Measurements from ENCODE around the gene FAT2. TPM values are rescaled to one million over a fixed set of nuclear protein-coding genes. Genes with fewer than 3 reads are reported as not detected.
"Not testable (repeated sequence)": the region's sequence is repeated elsewhere in the genome, so short reads cannot be mapped to it uniquely, and the experiment has no call there.

FAT2 gene
- total RNA-seq, 1 experiment from 2014 or later, result 0.06 TPM

GRCh38 chr5:151612689-151613427, 21.7 kb upstream of the FAT2 start:
- DNase-seq (ENCODE audit: low read depth), result peak; percentile 49

GRCh38 chr5:151611127-151611775, 20.1 kb upstream of the FAT2 start:
- DNase-seq (ENCODE audit: low read depth), result no peak

DNA sequence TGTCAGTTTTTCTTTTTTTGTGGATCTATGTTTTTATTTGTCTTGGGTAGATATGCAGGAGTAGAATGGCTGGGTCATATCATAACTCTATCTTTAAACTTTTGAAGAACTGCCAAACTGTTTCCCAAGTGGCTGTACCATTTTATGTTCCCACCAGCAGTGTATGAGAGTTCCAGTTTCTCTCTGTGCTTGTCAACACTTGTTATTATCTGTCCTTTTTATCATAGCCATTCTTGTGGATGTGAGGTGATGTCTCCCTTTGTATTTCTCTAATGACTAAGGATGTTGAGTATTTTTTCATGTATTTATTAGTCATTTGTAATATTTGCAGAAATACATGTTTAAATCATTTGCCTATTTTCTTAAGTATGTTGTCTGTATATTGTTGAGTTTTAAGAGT, 17.4 kb upstream of the FAT2 start:
- DNase-seq (ENCODE audit: low read depth), result no peak

DNA sequence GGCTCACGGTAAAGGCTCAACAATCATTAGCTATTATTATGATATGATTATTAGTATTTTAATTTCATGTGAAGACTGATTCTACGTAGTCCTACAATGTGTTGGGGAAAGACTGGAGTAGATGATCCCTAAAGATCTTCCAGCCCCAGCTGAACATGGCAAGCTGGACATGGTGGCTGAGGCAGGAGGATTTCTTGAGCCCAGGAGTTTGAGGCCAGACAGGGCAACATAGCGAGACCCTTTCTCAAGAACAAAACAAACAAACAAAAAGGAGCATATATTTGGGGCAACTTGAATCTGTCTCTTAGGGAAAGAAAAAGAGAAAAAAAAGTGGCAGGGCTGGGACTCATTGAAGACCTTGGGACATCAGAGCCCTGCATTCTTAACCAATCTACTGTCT, 16.2 kb upstream of the FAT2 start:
- DNase-seq (ENCODE audit: low read depth), result no peak

GRCh38 chr5:151605559-151605958, 14.4 kb upstream of the FAT2 start:
- DNase-seq (ENCODE audit: low read depth), result no peak

DNA sequence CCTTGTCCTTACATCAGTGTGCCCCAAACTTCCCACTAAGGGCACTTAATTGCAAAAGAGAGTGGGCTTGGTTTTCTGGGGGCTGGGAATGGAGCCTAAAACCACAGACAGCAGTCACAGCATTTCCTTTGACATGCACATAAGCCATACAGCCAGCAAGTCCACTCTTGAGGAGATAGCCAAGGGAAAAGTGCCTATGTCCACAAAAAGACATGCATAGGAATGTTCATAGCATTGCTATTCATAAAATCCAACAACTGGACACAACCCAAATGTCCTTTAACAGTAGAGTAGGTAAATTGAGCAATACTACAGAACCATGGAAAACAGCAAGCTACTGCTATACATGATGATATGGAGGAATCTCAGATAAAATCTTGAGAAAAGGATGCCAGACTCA, 11.7 kb upstream of the FAT2 start:
- no peak for DNase-seq (ENCODE audit: low read depth)

GRCh38 chr5:151601391-151601790, 10.3 kb upstream of the FAT2 start:
- DNase-seq (ENCODE audit: low read depth), result no peak

- no peak for DNase-seq (ENCODE audit: low read depth)
Observed at GRCh38 chr5:151600069-151600665, 9.0 kb upstream of the FAT2 start.

DNA sequence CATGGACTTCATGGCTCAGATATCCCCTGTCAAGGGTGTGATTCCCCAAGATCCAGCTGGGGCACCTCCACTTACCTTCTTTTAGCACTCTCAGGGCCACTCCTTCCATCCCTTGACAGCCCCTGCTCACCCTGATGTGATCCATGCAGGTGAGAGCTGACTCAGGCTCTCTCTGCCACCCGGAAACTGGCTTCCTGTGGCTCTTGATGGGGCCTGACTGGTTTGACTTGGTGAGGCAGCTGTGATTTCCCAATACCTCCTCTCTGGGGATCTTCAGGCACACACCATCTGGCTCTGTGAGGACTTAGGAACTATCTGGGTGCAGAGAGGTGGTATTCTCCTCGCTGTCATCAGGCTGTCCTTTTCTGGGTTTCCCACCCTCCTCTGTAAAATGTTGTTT, 7.9 kb upstream of the FAT2 start:
- DNase-seq (ENCODE audit: low read depth), result no peak

- DNase-seq (ENCODE audit: low read depth), result no peak
Observed at GRCh38 chr5:151598549-151598948, 7.4 kb upstream of the FAT2 start.

DNA sequence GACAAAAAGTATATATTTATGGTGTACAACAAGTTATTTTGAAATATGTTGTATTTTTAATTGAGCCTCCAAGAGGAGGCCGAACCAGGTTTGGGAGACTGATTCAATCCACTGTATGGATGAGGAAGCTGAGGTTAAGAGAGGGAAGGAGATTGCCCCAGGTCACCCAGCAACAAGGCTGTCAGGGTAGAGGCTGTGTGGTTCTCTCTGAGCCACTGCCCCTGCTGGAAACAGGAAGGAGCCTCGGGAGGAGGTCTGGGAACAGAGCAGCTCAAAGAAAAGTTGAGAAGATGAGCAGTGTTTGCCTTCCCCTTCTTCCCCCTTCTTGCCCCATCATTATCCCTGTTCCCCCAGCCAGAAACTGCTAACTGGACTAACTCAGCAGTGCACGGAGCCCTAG, 6.6 kb upstream of the FAT2 start:
- DNase-seq (ENCODE audit: low read depth), result no peak

GRCh38 chr5:151596828-151597539, 5.9 kb upstream of the FAT2 start:
- DNase-seq (ENCODE audit: low read depth), result no peak

GRCh38 chr5:151595411-151595826, 4.3 kb upstream of the FAT2 start:
- peak; percentile 22 for DNase-seq (ENCODE audit: low read depth)

DNA sequence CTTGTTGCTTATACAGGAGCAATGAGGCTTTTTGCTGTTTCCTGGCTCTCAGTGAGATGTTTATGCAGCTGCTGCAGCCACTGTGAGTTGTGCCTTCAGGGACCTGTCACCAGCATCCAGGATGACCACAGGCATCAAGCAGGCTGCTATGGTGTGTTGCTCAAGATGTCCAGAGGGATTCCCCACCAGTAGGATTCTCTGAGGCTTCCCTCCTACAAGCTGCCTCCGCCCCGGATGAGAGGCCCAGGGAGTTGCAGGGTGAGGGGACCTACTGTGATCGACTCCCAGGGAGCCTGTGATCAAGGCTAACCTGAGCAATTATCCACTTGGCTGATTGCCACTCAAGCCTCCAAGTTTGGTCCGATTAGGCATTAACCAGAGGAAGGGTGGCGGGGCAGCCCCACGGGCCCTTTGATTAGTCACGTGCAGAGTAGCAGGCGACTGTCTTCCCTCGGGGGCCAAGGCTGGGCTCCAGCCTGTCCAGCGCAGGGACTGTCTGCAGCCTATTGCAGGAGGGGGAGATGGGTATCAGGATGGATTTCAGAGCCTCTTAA, 1.8 kb upstream of the FAT2 start:
- no peak for DNase-seq (ENCODE audit: low read depth)

- no peak for DNase-seq (ENCODE audit: low read depth)
Observed at GRCh38 chr5:151589878-151590570, 1.1 kb downstream of the FAT2 start.

GRCh38 chr5:151587796-151588555, 3.2 kb downstream of the FAT2 start:
- DNase-seq (ENCODE audit: low read depth), result no peak

DNA sequence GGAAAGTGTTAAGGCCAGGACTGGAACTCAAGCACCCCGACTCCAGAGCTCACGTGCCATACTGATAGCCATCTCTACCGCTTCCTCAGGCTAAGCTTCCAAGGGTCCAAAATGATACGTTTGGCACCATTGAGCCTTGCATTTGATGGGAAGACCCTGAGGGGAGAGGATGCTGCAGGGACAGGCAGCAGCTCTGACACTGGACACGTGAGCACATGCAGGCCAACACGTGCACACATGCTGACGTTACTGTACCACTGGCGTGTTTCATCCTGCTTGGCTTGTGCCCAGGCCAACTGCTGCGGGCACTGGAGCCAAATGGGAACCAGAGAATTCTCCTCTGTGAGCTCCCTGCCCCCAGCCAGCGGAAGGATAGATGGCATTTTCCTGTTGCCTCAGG, 5.2 kb downstream of the FAT2 start:
- DNase-seq (ENCODE audit: low read depth), result peak; percentile 72

- not testable (repeated sequence) for DNase-seq (ENCODE audit: low read depth)
Observed at GRCh38 chr5:151585344-151585743, 5.8 kb downstream of the FAT2 start.

GRCh38 chr5:151584057-151584937, 6.8 kb downstream of the FAT2 start:
- peak; percentile 32 for DNase-seq (ENCODE audit: low read depth)

All from HT1080 (cell line).